ENCODE results near the gene EXOSC10. TPM values are rescaled to one million over a fixed set of nuclear protein-coding genes. Genes with fewer than 3 reads are reported as not detected.

Gene EXOSC10
- total RNA-seq, 1 experiment from 2014 or later: 93.1 TPM

DNA sequence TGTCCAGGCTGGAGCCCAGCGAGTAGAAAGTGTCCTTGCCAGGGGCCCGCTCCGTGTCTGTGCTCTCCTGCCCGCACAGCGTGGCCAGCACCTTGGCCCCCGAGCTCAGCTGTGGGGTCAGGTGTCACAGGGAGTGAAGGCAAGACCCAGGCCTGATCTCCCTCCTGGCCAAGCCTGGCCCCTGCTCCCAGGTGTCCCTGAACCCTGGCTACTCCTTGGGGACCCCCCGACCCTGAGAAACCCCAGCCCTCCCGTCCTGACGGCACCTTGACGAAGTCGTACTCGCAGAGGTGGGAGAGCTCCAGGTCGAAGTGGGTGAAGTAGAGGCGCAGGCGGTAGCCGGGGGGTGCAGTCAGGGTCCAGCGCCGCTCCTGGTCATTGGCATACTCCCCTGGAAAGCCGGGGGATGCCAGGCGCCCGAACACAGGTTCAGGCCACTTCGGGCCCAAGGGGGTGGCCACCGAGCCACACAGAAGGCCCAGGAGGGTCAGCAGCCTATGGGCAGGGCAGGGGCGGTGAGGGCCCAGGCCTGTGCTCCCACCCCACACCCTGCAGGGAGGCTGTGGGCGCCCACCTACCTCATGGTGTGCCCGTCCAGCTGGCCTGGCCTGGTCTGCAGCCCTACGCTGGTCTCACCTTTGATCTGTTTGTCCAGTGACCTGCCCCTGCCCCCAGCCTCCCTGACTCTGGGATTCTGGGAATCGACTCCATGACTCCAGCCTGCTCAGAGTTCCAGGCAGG, 52.9 kb downstream of the EXOSC10 start, which contains the start of gene MASP2:
Gene MASP2 (minus strand): TSS at position 615 of the 741 bp plus-strand sequence. CDS start 32 bp downstream, at position 583.
- no peak within 1 kb of the TSS for H3K27ac ChIP-seq (ENCODE audit: low read length)
- no peak for TF ChIP-seq SIN3A (IDR thresholded peaks at IDR 0.05; ENCODE audit: borderline replicate concordance, insufficient read depth, low read depth, low read length)
- TF ChIP-seq TCF7L2 (IDR thresholded peaks at IDR 0.05; ENCODE audit: low read depth, low read length): no peak
- no peak for TF ChIP-seq REST (IDR thresholded peaks at IDR 0.05; ENCODE audit: insufficient read depth in 1 of 2, low read depth in 2 of 2, low read length in 1 of 2)
- TF ChIP-seq, protein P1, sequence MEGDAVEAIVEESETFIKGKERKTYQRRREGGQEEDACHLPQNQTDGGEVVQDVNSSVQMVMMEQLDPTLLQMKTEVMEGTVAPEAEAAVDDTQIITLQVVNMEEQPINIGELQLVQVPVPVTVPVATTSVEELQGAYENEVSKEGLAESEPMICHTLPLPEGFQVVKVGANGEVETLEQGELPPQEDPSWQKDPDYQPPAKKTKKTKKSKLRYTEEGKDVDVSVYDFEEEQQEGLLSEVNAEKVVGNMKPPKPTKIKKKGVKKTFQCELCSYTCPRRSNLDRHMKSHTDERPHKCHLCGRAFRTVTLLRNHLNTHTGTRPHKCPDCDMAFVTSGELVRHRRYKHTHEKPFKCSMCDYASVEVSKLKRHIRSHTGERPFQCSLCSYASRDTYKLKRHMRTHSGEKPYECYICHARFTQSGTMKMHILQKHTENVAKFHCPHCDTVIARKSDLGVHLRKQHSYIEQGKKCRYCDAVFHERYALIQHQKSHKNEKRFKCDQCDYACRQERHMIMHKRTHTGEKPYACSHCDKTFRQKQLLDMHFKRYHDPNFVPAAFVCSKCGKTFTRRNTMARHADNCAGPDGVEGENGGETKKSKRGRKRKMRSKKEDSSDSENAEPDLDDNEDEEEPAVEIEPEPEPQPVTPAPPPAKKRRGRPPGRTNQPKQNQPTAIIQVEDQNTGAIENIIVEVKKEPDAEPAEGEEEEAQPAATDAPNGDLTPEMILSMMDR (IDR thresholded peaks at IDR 0.05): no peak
- TF ChIP-seq POLR2AphosphoS5 (IDR thresholded peaks at IDR 0.05; ENCODE audit: low read depth, low read length): no peak
- no peaks in the 10 kb centered on the region for H3K36me3 ChIP-seq (ENCODE audit: control insufficient read depth, insufficient read depth, low read length)
- POLR2A ChIA-PET: no interaction called here
- CTCF ChIA-PET: no interaction called here
- BruUV-seq (replicated peaks): no TSS peak
- DNase-seq (ENCODE audit: low read depth, low spot score): no peak
- peak; percentile 40; the same call in 1 of the 2 replicates for ATAC-seq
- H3K4me3 ChIP-seq (ENCODE audit: low read depth in 2 of 2, low read length in 2 of 2): no peak within 1 kb of the TSS
- in situ Hi-C loops (cut with HindIII; ENCODE audit: low pct_unique_long_range_greater_than_20kb, low sequenced_read_pairs) (no loop called here), intact Hi-C loops (cut with micrococcal nuclease; ENCODE audit: unreplicated experiment) (no loop called here)
- H3K9me3 ChIP-seq (ENCODE audit: control insufficient read depth, insufficient read depth, low read depth, low read length): no peaks in the 10 kb centered on the region
- H3K27me3 ChIP-seq (ENCODE audit: control insufficient read depth, insufficient read depth, low read length): no peaks in the 10 kb centered on the region
- H3K4me1 ChIP-seq (ENCODE audit: control insufficient read depth, insufficient read depth, low read length): no peaks in the 10 kb centered on the region

DNA sequence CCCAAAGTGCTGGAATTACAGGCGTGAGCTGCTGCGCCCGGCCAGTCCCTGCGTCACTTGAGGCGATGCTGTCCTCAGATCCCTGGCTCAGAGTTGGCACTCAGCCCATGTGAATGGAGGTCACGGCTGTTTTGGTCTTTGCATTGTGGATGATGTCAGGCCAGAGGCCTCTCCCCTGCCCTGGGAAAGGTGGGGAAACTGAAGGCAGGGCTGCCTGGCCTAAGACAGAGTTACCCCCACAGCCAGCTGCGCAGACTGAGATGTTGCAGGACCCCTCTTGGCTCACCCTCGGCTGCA, 53.5 kb downstream of the EXOSC10 start:
- Histone ChIP-seq H3K9me3 (ENCODE audit: control insufficient read depth, insufficient read depth, low read depth, low read length) (no peaks in the 10 kb centered on the region), H3K4me3 (ENCODE audit: low read depth in 2 of 2, low read length in 2 of 2) (no peak overlapping the region), H3K27me3 (ENCODE audit: control insufficient read depth, insufficient read depth, low read length) (no peaks in the 10 kb centered on the region), H3K27ac (ENCODE audit: low read length) (no peak overlapping the region), H3K36me3 (ENCODE audit: control insufficient read depth, insufficient read depth, low read length) (no peaks in the 10 kb centered on the region), H3K4me1 (ENCODE audit: control insufficient read depth, insufficient read depth, low read length) (no peaks in the 10 kb centered on the region)
- ATAC-seq (peak; percentile 4; the same call in 1 of the 2 replicates), DNase-seq (ENCODE audit: low read depth, low spot score) (no peak)
- TF ChIP-seq, protein P1 (IDR thresholded peaks at IDR 0.05): no peak
- TF ChIP-seq POLR2AphosphoS5 (IDR thresholded peaks at IDR 0.05; ENCODE audit: low read depth, low read length): no peak
- no TSS peak for BruUV-seq (replicated peaks)
- ChIA-PET CTCF (no interaction called here), POLR2A (no interaction called here)
- intact Hi-C loops (cut with micrococcal nuclease; ENCODE audit: unreplicated experiment): no loop called here
- in situ Hi-C loops (cut with HindIII; ENCODE audit: low pct_unique_long_range_greater_than_20kb, low sequenced_read_pairs): no loop called here
